AG04449 (cell line): ENCODE measurements around the gene CCL27.

Source experiments
- CTCF ChIA-PET: fragments of 350-600 bp; formaldehyde crosslinking; extraction: SDS; loops from one replicate; lab custom pipeline; 2021; ENCODE audit warnings: antibody characterized with exemption; lab: Yijun Ruan, JAX
- POLR2A ChIA-PET: fragments of 400-600, 350-600 bp; formaldehyde crosslinking; extraction: SDS; loops from one replicate; lab custom pipeline; 2020; ENCODE audit warnings: antibody characterized with exemption, inconsistent platforms; lab: Yijun Ruan, JAX
- DNase-seq: peaks from one replicate; pipeline ENCODE4 v3.0.0-alpha.2; 2010; ENCODE audit warnings: low read depth, low spot score
- H3K4me3 ChIP-seq: 2 replicates; pipeline ENCODE4 v1.5.1; 2011; ENCODE audit warnings: low read depth, mild to moderate bottlenecking, control low read depth, low read length
- TF ChIP-seq, protein P1 (sequence below): IDR thresholded peaks from one replicate; pipeline ENCODE4 v1.5.1; 2011; ENCODE audit warnings: mild to moderate bottlenecking, moderate library complexity, low read length, control low read depth, inconsistent platforms; ENCODE audit not compliant: insufficient read depth; ENCODE audit errors: missing control alignments

CCL27 gene

DNA sequence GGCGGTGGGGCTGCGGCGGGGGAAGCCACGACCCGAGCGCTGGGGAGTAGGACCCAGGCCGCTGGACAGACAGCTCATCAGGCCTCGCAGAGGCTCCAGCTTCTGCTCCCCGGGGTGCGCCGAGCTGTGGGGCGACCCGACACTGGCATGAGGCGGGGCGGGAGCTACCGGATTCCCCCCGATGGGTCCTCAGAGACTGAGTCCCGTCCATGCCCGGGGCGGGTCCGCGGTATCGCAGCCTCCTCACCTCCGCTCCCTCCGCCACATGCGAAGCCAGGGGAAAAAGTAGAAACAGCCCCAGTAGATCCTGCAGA, 2.6 kb upstream of the CCL27 start:
- peak overlapping the region; percentile 63 for H3K4me3 ChIP-seq
- DNase-seq: no peak
- TF ChIP-seq, protein P1, sequence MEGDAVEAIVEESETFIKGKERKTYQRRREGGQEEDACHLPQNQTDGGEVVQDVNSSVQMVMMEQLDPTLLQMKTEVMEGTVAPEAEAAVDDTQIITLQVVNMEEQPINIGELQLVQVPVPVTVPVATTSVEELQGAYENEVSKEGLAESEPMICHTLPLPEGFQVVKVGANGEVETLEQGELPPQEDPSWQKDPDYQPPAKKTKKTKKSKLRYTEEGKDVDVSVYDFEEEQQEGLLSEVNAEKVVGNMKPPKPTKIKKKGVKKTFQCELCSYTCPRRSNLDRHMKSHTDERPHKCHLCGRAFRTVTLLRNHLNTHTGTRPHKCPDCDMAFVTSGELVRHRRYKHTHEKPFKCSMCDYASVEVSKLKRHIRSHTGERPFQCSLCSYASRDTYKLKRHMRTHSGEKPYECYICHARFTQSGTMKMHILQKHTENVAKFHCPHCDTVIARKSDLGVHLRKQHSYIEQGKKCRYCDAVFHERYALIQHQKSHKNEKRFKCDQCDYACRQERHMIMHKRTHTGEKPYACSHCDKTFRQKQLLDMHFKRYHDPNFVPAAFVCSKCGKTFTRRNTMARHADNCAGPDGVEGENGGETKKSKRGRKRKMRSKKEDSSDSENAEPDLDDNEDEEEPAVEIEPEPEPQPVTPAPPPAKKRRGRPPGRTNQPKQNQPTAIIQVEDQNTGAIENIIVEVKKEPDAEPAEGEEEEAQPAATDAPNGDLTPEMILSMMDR: no peak
- CTCF ChIA-PET: interaction anchor here (0.7 to 8.4 kb wide), 12 partner anchors 10 to 61 kb away, joined by 3 to 153 read pairs (median 6); partner anchors contain the start of genes GALT, IL11RA and SIGMAR1
- POLR2A ChIA-PET: interaction anchor here (1.2 to 2.1 kb wide), 3 partner anchors 10 to 18 kb away, joined by 5 to 11 read pairs (median 8); partner anchors contain the start of genes GALT and IL11RA

DNA sequence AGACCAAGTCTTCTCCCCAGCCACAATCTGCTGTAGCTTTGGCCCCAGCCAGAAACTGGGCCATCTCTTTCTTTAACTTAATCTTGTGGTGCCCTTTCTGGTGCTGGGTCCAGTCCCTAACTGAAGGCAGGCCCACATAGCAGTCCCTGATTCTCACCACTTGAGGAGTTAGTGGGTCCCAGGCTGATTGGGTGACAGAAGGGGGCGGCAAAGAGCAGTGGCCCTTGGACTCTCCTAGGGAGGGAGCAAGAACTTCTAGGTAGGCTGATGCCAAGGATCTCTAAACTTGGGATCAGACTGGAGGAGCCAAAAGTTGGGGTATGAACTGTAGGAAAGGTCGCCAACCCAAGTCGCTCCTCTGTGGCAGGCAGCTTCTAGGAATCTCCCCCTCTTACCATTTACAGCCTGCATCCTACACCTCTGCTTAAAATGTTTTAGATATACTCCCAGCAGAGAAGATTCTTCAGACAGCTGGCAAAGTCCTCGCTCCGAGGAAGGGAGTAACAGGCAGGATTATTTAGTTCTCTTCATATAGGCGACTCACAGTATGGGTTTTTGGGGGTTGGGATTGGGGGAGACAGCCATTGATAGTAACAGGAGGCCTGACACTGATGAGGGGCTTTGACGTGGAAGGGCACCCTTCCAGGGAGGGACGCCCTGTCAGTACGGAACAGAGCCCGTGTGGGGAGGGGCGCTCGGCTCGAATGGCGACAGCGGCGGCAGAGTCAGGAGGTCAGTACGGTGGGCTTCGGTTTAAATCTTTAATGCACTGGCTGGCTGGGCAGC, 2.0 kb upstream of the CCL27 start:
- DNase-seq: no peak
- peak overlapping the region; percentile 63 for H3K4me3 ChIP-seq
- TF ChIP-seq, protein P1: peak; percentile 97
- POLR2A ChIA-PET: interaction anchor here (1.2 to 2.1 kb wide), 3 partner anchors 9 to 18 kb away, joined by 5 to 11 read pairs (median 8); partner anchors contain the start of genes GALT and IL11RA
- CTCF ChIA-PET: interaction anchor here (0.7 to 8.4 kb wide), 16 partner anchors 11 to 61 kb away, joined by 3 to 153 read pairs (median 5); partner anchors contain the start of genes CCL19, CCL21, GALT and IL11RA

DNA sequence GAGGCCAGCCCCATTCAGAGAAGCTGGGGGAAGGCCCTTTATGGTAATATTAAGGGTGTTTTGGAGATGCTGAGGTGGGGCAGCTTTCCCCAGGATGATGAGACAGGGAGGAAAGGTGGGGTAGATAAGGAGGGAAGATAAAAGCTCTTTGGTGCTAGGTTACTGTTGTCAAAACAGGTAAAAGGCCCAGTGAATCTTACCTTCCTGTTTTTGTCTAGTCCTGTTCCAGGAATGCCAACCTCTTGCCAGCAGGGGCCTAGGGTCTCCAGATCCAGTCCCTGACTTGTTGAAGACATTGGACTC, 797 bp upstream of the CCL27 start:
- CTCF ChIA-PET: interaction anchor here (0.7 to 8.4 kb wide), 8 partner anchors 12 to 72 kb away, joined by 3 to 153 read pairs (median 4); partner anchors contain the start of genes CCL21, GALT, IL11RA and RPP25L
- H3K4me3 ChIP-seq: no peak overlapping the region
- POLR2A ChIA-PET: interaction anchor here (0.8 kb wide), 1 partner anchor 16 kb away, joined by 3 read pairs; the partner anchor contains the start of gene GALT
- no peak for DNase-seq
- TF ChIP-seq, protein P1: no peak

DNA sequence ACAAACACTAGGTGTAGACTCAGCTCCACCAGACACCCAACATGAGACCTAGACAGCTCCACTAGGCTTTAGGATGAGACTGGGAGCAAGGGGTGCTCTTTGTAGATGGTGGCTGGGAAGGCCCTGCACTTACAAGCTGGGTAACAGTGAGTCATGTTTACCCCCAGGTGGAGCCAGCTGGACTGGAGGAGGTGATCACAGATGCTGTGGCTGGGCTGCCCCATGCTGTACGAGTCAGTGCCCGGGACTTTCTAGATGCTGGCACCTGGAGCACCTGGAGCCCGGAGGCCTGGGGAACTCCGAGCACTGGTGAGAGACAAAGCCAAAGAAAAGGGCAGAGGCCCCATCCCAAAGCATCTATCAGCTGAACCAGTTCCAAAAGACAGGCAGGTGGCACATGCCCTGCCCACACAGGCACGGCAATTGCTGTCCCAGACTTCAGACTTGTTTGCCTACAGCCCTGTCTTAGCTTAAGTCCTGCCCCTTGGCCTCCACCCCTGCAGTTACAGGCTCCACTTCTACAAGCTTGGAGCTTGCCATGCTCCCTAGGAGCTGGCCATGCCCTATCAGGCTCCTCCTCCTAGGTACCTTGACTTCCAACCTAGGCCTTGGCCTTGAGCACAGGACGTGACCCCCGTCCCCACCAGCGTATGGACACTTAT, 2.7 kb downstream of the CCL27 start:
- no peak overlapping the region for H3K4me3 ChIP-seq
- DNase-seq: no peak
- CTCF ChIA-PET: interaction anchor here (1.3 to 8.4 kb wide), 3 partner anchors 10 to 44 kb away, joined by 4 to 153 read pairs (median 4); partner anchors contain the start of genes GALT and IL11RA

DNA sequence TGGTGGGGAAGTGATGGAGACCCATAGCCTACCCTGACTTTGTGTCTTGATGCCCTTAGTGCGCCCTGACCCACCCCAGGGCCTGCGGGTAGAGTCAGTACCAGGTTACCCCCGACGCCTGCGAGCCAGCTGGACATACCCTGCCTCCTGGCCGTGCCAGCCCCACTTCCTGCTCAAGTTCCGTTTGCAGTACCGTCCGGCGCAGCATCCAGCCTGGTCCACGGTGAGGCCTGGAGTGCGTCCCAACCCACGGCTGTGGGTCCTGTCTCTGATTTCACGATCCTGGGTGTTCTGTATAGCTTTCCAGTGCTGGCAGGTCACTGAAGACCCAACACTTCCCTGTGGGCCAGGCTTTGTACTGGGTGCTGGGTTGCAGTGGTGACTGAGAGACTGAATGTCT, 4.0 kb downstream of the CCL27 start:
- TF ChIP-seq, protein P1: no peak
- POLR2A ChIA-PET: no interaction called here
- CTCF ChIA-PET: interaction anchor here (0.6 to 1.7 kb wide), 4 partner anchors 10 to 44 kb away, joined by 3 to 5 read pairs (median 4); partner anchors contain the start of gene GALT
- no peak for DNase-seq
- no peak overlapping the region for H3K4me3 ChIP-seq

More for the DNA sequence above, 2.7 kb downstream of the CCL27 start:
- POLR2A ChIA-PET: interaction anchor here (1.5 to 1.6 kb wide), 2 partner anchors 7 to 13 kb away, joined by 4 read pairs; partner anchors contain the start of gene GALT
- TF ChIP-seq, protein P1: no peak
